HCT116 (cell line): ENCODE data around the gene CPNE2. TPM values are rescaled to one million over a fixed set of nuclear protein-coding genes. Genes with fewer than 3 reads are reported as not detected.

Experiments
- ATAC-seq: fragments of 200-7000 bp; cut with Tn5 transposase; 2 replicates; pipeline ENCODE4 v1.9.1; 2020; ENCODE audit warnings: mild to moderate bottlenecking, moderate library complexity
- BruUV-seq: library from RNA; stranded (reverse); fragments of 400-500 nt; replicated peaks from 2 replicates; lab custom pipeline; 2021; lab: Mats Ljungman, UMichigan
- CTCF ChIA-PET: fragments of 300-600 bp; sonication (Branson Sonifier 250); formaldehyde crosslinking; loops from one replicate; lab custom pipeline; 2021; ENCODE audit warnings: antibody characterized with exemption; lab: Charles Lee
- POLR2A ChIA-PET: fragments of 300-600, 350-600 bp; sonication (Branson Sonifier 250); formaldehyde crosslinking; loops from one replicate; lab custom pipeline; 2021; ENCODE audit warnings: antibody characterized with exemption; lab: Charles Lee
- RAD21 ChIA-PET, 2 experiments: fragments of 300-600 bp; sonication (Branson Sonifier 250); formaldehyde crosslinking; loops; one replicate each; lab custom pipeline; 2023; ENCODE audit warnings: low total read pairs in 2 of 2; ENCODE audit not compliant: uncharacterized antibody in 2 of 2, unreplicated experiment in 2 of 2, low non-redundant PET in 1 of 2; lab: Charles Lee
- DNase-seq: peaks from one replicate; pipeline ENCODE4 v3.0.0-alpha.2; 2010; ENCODE audit warnings: low read depth, low spot score
- H2AFZ ChIP-seq: fragments of 200-600 bp; shearing (Covaris generic), sonication (generic); 2 replicates; pipeline ENCODE4 v1.6.1; 2017; ENCODE audit warnings: low read depth, mixed run types, mixed read lengths, antibody characterized with exemption, low read length; ENCODE audit not compliant: poor library complexity, severe bottlenecking
- H3K27ac ChIP-seq: 2 replicates; pipeline ENCODE4 v1.5.1; 2012; ENCODE audit warnings: low read depth, low read length
- H3K27me3 ChIP-seq: fragments of 200-600 bp; sonication (generic); 2 replicates; pipeline ENCODE4 v1.6.1; 2016; ENCODE audit warnings: mixed run types, low read length, mixed read lengths; ENCODE audit not compliant: insufficient read depth
- H3K36me3 ChIP-seq, 2 experiments: fragments of 200-500 bp in 1 of 2; fragments of 200-600 bp in 1 of 2; sonication (Bioruptor generic) in 1 of 2; sonication (generic) in 1 of 2; 2 replicates each; pipeline versions ENCODE4 v1.5.1 to v1.6.1; 2014 to 2016; ENCODE audit warnings: low read length in 2 of 2, inconsistent platforms in 1 of 2, mixed read lengths in 1 of 2, mixed run types in 1 of 2; ENCODE audit not compliant: insufficient read depth in 2 of 2, control insufficient read depth in 1 of 2
- H3K4me1 ChIP-seq, 2 experiments: fragments of 200-600 bp in 1 of 2; sonication (generic) in 1 of 2; 2 replicates each; pipeline versions ENCODE4 v1.5.1 to v1.6.1; 2012 to 2017; ENCODE audit warnings: low read length in 2 of 2, inconsistent platforms in 1 of 2, mild to moderate bottlenecking in 1 of 2, mixed read lengths in 1 of 2, mixed run types in 1 of 2, moderate library complexity in 1 of 2; ENCODE audit not compliant: insufficient read depth in 2 of 2, control insufficient read depth in 1 of 2
- H3K4me2 ChIP-seq: fragments of 200-600 bp; sonication (generic); 2 replicates; pipeline ENCODE4 v1.6.1; 2017; ENCODE audit warnings: mixed run types, low read length, mixed read lengths
- H3K4me3 ChIP-seq, 2 experiments: fragments of 200-600 bp in 1 of 2; sonication (generic) in 1 of 2; replicated peaks in 1 of 2; 2 replicates each; pipeline ENCODE4 v1.5.1; 2011 to 2016; ENCODE audit warnings: low read length in 2 of 2, control low read depth in 1 of 2, low read depth in 1 of 2, mild to moderate bottlenecking in 1 of 2, mixed read lengths in 1 of 2, mixed run types in 1 of 2
- H3K79me2 ChIP-seq: fragments of 200-600 bp; sonication (generic); 2 replicates; pipeline ENCODE4 v1.6.1; 2017; ENCODE audit warnings: mild to moderate bottlenecking, mixed run types, low read length, moderate library complexity, mixed read lengths; ENCODE audit not compliant: insufficient read depth
- H3K9ac ChIP-seq: fragments of 200-600 bp; sonication (generic); 2 replicates; pipeline ENCODE4 v1.6.1; 2016; ENCODE audit warnings: low read length, mixed read lengths
- H3K9me2 ChIP-seq: fragments of 200-600 bp; sonication (generic), shearing (Covaris generic); 2 replicates; pipeline ENCODE4 v1.6.1; 2017; ENCODE audit warnings: mixed run types, mild to moderate bottlenecking, moderate library complexity; ENCODE audit not compliant: insufficient read depth
- H3K9me3 ChIP-seq, 2 experiments: fragments of 200-500 bp in 1 of 2; fragments of 200-600 bp in 1 of 2; sonication (Bioruptor generic) in 1 of 2; sonication (generic) in 1 of 2; 2 replicates each; pipeline ENCODE4 v1.6.1; 2014 to 2017; ENCODE audit warnings: low read length in 2 of 2, mixed read lengths in 2 of 2, inconsistent platforms in 1 of 2, low read depth in 1 of 2, mild to moderate bottlenecking in 1 of 2, mixed run types in 1 of 2, moderate library complexity in 1 of 2; ENCODE audit not compliant: control insufficient read depth in 1 of 2, insufficient read depth in 1 of 2
- H4K20me1 ChIP-seq: fragments of 200-600 bp; sonication (generic), shearing (Covaris generic); 2 replicates; pipeline ENCODE4 v1.6.1; 2017; ENCODE audit warnings: mixed run types, mild to moderate bottlenecking, moderate library complexity; ENCODE audit not compliant: insufficient read depth
- CBX3 ChIP-seq: IDR thresholded peaks from 2 replicates; pipeline ENCODE4 v1.6.1; 2012; ENCODE audit warnings: low read depth
- CEBPB ChIP-seq: IDR thresholded peaks from 2 replicates; pipeline ENCODE4 v1.6.1; 2012; ENCODE audit warnings: low read depth
- EGR1 ChIP-seq: IDR thresholded peaks from 2 replicates; pipeline ENCODE4 v1.6.1; 2012; ENCODE audit warnings: low read depth
- ELF1 ChIP-seq: IDR thresholded peaks from 2 replicates; pipeline ENCODE4 v1.6.1; 2012; ENCODE audit warnings: low read depth, borderline replicate concordance
- EZH2phosphoT487 ChIP-seq: fragments of 200-600 bp; IDR thresholded peaks from 2 replicates; pipeline ENCODE4 v1.6.1; 2018; ENCODE audit warnings: antibody characterized with exemption, borderline replicate concordance
- FOSL1 ChIP-seq: IDR thresholded peaks from 2 replicates; pipeline ENCODE4 v1.6.1; 2012; ENCODE audit warnings: low read depth
- POLR2A ChIP-seq: IDR thresholded peaks from 2 replicates; pipeline ENCODE4 v1.7.0; 2011; ENCODE audit warnings: borderline replicate concordance; ENCODE audit not compliant: insufficient read depth, insufficient read length; ENCODE audit errors: extremely low read depth
- POLR2AphosphoS5 ChIP-seq: IDR thresholded peaks from 2 replicates; pipeline ENCODE4 v1.6.1; 2011; ENCODE audit warnings: mild to moderate bottlenecking, low read depth, low read length, moderate library complexity
- RAD21 ChIP-seq: IDR thresholded peaks from 2 replicates; pipeline ENCODE4 v1.6.1; 2012; ENCODE audit warnings: low read depth, mild to moderate bottlenecking
- SIN3A ChIP-seq: IDR thresholded peaks from 2 replicates; pipeline ENCODE4 v1.6.1; 2012; ENCODE audit warnings: low read depth
- SP1 ChIP-seq: IDR thresholded peaks from 2 replicates; pipeline ENCODE4 v1.6.1; 2012; ENCODE audit warnings: low read depth
- SRF ChIP-seq: IDR thresholded peaks from 2 replicates; pipeline ENCODE4 v1.6.1; 2012; ENCODE audit warnings: low read depth
- TCF7L2 ChIP-seq: IDR thresholded peaks from 2 replicates; pipeline ENCODE4 v1.7.0; 2011; ENCODE audit warnings: borderline replicate concordance, inconsistent platforms; ENCODE audit not compliant: insufficient read depth, insufficient read length; ENCODE audit errors: extremely low read depth
- ZFX ChIP-seq: fragments of 450-650 bp; IDR thresholded peaks from 2 replicates; pipeline ENCODE4 v1.6.1; 2017
- ZNF274 ChIP-seq: fragments of 200-500 bp; sonication (Bioruptor generic); IDR thresholded peaks from 2 replicates; pipeline ENCODE4 v1.6.1; 2014; ENCODE audit warnings: mild to moderate bottlenecking, low read depth, low read length, inconsistent platforms
- intact Hi-C: fragments of 100-400 bp; cut with micrococcal nuclease; formaldehyde crosslinking; loops from 2 replicates; pipeline ENCODE4 v1.10.0; 2022
- total RNA-seq: library from RNA; stranded (reverse); gene quantifications from one replicate; pipeline ENCODE4 v1.2.1, GENCODE V29; 2021; ENCODE audit not compliant: unreplicated experiment
- TF ChIP-seq, protein P1 (sequence below), 3 experiments: fragments of 200-600 bp in 1 of 3; sonication (generic) in 1 of 3; IDR thresholded peaks in 2 of 3; conservative IDR thresholded peaks in 1 of 3; 2 replicates each; pipeline ENCODE4 v1.5.1; 2012 to 2017; ENCODE audit warnings: low read depth in 2 of 3, low read length in 2 of 3, antibody characterized with exemption in 1 of 3, borderline replicate concordance in 1 of 3, control low read depth in 1 of 3, mild to moderate bottlenecking in 1 of 3, mixed read lengths in 1 of 3, mixed run types in 1 of 3, moderate library complexity in 1 of 3; ENCODE audit not compliant: insufficient read depth in 1 of 3
- TF ChIP-seq, protein P2 (sequence below): IDR thresholded peaks from 2 replicates; pipeline ENCODE4 v1.6.1; 2012; ENCODE audit warnings: low read depth
- TF ChIP-seq, protein P3 (sequence below): IDR thresholded peaks from 2 replicates; pipeline ENCODE4 v1.6.1; 2011; ENCODE audit warnings: mild to moderate bottlenecking, low read length, moderate library complexity; ENCODE audit not compliant: insufficient replicate concordance; ENCODE audit errors: extremely low read depth
- TF ChIP-seq, protein P4 (sequence below): IDR thresholded peaks from 2 replicates; pipeline ENCODE4 v1.6.1; 2012

CPNE2 gene
- total RNA-seq, 1 experiment from 2014 or later, result 31.2 TPM

DNA sequence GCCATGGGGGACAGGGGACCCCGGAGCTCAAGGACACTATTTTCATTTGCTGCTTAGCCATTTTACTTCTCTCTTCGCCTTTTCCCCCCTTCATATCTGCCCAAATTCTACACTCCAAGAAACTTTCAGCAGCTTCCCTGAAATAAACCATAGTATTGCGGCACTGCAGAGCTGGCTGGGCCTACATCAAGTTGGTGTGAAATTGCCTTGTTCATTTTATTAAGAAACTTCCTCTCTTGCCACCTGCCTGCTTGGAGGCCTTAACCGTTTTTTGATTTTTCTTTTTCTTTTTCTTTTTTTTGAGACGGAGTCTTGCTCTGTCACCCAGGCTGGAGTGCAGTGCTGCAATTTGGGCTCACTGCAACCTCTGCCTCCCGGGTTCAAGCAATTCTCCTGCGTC, 7.4 kb upstream of the CPNE2 start:
- no TSS peak for BruUV-seq
- intact Hi-C loops, result loop anchor here (1.0 to 5.0 kb wide), 3 partner anchors 84 to 332 kb away; no protein-coding TSS in a partner anchor
- RAD21 ChIA-PET, result interaction anchor here in 1 of 2 experiments (1.0 kb wide), 1 partner anchor 332 kb away, joined by 3 read pairs; no protein-coding TSS in a partner anchor
- H2AFZ ChIP-seq, result no peak overlapping the region
- no peak overlapping the region for H3K9ac ChIP-seq
- no peaks in the 10 kb centered on the region for H3K27me3 ChIP-seq
- no peaks in the 10 kb centered on the region for H3K9me3 ChIP-seq
- H3K4me3 ChIP-seq, result no peak overlapping the region
- DNase-seq, result no peak
- CTCF ChIA-PET, result interaction anchor here (1.1 to 1.8 kb wide), 3 partner anchors 9 to 121 kb away, joined by 3 to 7 read pairs (median 5); no protein-coding TSS in a partner anchor
- ATAC-seq, result no peak
- TF ChIP-seq RAD21 (no peak), POLR2A (no peak), TCF7L2 (no peak), POLR2AphosphoS5 (no peak), SRF (no peak), ELF1 (no peak), ZNF274 (no peak), CBX3 (no peak), CEBPB (no peak), EGR1 (no peak), ZFX (no peak), FOSL1 (no peak), SIN3A (no peak), SP1 (no peak), EZH2phosphoT487 (no peak)
- TF ChIP-seq, protein P1, sequence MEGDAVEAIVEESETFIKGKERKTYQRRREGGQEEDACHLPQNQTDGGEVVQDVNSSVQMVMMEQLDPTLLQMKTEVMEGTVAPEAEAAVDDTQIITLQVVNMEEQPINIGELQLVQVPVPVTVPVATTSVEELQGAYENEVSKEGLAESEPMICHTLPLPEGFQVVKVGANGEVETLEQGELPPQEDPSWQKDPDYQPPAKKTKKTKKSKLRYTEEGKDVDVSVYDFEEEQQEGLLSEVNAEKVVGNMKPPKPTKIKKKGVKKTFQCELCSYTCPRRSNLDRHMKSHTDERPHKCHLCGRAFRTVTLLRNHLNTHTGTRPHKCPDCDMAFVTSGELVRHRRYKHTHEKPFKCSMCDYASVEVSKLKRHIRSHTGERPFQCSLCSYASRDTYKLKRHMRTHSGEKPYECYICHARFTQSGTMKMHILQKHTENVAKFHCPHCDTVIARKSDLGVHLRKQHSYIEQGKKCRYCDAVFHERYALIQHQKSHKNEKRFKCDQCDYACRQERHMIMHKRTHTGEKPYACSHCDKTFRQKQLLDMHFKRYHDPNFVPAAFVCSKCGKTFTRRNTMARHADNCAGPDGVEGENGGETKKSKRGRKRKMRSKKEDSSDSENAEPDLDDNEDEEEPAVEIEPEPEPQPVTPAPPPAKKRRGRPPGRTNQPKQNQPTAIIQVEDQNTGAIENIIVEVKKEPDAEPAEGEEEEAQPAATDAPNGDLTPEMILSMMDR (IDR thresholded peaks at IDR 0.05 in 2 of 3, conservative IDR thresholded peaks at IDR 0.05 in 1 of 3; ENCODE audit: borderline replicate concordance in 1 of 3, insufficient read depth in 1 of 3, low read depth in 2 of 3, low read length in 2 of 3), result no peak
- TF ChIP-seq, protein P2, sequence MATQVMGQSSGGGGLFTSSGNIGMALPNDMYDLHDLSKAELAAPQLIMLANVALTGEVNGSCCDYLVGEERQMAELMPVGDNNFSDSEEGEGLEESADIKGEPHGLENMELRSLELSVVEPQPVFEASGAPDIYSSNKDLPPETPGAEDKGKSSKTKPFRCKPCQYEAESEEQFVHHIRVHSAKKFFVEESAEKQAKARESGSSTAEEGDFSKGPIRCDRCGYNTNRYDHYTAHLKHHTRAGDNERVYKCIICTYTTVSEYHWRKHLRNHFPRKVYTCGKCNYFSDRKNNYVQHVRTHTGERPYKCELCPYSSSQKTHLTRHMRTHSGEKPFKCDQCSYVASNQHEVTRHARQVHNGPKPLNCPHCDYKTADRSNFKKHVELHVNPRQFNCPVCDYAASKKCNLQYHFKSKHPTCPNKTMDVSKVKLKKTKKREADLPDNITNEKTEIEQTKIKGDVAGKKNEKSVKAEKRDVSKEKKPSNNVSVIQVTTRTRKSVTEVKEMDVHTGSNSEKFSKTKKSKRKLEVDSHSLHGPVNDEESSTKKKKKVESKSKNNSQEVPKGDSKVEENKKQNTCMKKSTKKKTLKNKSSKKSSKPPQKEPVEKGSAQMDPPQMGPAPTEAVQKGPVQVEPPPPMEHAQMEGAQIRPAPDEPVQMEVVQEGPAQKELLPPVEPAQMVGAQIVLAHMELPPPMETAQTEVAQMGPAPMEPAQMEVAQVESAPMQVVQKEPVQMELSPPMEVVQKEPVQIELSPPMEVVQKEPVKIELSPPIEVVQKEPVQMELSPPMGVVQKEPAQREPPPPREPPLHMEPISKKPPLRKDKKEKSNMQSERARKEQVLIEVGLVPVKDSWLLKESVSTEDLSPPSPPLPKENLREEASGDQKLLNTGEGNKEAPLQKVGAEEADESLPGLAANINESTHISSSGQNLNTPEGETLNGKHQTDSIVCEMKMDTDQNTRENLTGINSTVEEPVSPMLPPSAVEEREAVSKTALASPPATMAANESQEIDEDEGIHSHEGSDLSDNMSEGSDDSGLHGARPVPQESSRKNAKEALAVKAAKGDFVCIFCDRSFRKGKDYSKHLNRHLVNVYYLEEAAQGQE, result no peak
- TF ChIP-seq, protein P3, sequence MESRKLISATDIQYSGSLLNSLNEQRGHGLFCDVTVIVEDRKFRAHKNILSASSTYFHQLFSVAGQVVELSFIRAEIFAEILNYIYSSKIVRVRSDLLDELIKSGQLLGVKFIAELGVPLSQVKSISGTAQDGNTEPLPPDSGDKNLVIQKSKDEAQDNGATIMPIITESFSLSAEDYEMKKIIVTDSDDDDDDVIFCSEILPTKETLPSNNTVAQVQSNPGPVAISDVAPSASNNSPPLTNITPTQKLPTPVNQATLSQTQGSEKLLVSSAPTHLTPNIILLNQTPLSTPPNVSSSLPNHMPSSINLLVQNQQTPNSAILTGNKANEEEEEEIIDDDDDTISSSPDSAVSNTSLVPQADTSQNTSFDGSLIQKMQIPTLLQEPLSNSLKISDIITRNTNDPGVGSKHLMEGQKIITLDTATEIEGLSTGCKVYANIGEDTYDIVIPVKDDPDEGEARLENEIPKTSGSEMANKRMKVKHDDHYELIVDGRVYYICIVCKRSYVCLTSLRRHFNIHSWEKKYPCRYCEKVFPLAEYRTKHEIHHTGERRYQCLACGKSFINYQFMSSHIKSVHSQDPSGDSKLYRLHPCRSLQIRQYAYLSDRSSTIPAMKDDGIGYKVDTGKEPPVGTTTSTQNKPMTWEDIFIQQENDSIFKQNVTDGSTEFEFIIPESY, result no peak
- TF ChIP-seq, protein P4, sequence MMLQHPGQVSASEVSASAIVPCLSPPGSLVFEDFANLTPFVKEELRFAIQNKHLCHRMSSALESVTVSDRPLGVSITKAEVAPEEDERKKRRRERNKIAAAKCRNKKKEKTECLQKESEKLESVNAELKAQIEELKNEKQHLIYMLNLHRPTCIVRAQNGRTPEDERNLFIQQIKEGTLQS, result no peak
- TF ChIP-seq, all 23 proteins: peak for 0
- no peaks in the 10 kb centered on the region for H3K4me1 ChIP-seq
- no peaks in the 10 kb centered on the region for H3K36me3 ChIP-seq
- H3K27ac ChIP-seq, result no peak overlapping the region
- no peaks in the 10 kb centered on the region for H3K79me2 ChIP-seq
- H3K4me2 ChIP-seq, result no peak overlapping the region
- no peaks in the 10 kb centered on the region for H3K9me2 ChIP-seq
- no peaks in the 10 kb centered on the region for H4K20me1 ChIP-seq
- POLR2A ChIA-PET, result no interaction called here
